Tongue (tissue), 2 donors: Measurements from ENCODE around the gene OR4K13. TPM values are rescaled to one million over a fixed set of nuclear protein-coding genes. Genes with fewer than 3 reads are reported as not detected.

ENCODE experiments used
- DNase-seq: peaks from one replicate; pipeline ENCODE4 v3.0.0-alpha.2; 2015
- total RNA-seq: library from RNA; depleted of rRNA; stranded (reverse); fragments of >200 nt; gene quantifications from one replicate; pipeline ENCODE4 v1.2.3, GENCODE V29; 2014

Gene OR4K13
- not detected for total RNA-seq

- DNase-seq: no peak
Observed at GRCh38 chr14:20035938-20036337, at the start of gene OR4K13. OR4K13 (minus strand) TSS chr14:20036038; CDS start chr14:20034758, 1,280 bp downstream.

DNA sequence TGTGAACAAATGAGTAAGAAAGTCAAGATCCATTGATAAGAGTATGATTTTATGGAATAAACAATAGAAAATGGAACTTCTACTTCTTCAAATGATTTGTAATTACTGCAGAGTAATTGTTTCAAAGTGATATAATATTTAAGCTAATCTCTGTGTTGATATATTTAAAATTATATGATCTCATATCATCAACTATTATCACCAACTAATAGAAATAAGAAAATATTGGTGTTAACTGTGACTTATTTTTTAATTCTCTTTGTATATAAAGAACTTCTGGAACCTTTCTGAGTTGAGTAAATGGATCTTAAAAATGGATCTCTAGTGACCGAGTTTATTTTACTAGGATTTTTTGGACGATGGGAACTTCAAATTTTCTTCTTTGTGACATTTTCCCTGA lies 23.9 kb upstream of the OR4K13 start, which contains the start of gene OR4L1:
TSS of gene OR4L1 (plus strand) at position 301 of the 400 bp plus-strand sequence. CDS start at position 301, 0 bp downstream.
- DNase-seq: no peak

GRCh38 chr14:20048202-20048601 lies 12.4 kb upstream of the OR4K13 start:
- no peak for DNase-seq

DNA sequence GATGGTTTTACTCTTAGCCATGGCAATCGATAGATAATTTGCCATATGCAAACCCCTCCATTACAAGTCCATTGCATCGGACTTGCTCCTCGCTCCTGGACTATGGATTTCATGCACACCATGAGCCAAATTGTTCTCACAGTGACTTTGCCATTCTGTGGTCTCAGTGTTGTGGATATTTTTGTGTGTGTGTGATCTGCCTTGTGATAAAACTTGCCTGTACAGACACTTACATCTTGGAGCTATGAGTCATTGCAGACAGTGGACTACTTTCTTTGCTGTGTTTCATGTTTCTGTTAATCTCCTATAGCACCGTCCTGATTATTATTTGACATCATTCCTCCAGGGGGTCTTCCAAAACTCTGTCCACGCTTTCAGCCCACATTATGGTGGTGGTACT lies 8.4 kb upstream of the OR4K13 start:
- no peak for DNase-seq

DNA sequence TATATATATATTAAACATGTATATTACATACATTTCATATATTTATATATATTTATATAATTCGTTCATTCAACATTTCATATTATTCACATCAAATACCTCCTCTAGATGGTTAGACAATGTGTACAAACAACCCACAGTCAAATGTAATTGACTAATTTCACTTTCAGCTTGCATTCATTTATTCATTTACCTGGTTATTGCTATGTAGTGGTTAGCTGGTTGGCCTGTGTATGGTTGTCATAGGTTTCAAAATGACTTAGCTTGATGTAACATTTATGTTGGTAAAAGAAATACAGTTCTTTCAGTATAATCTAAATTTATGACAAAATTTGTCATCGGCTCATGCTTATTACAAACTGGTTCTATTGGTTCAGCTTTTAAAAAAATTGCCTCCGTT lies 389 bp downstream of the OR4K13 start:
- DNase-seq: no peak

- DNase-seq: no peak
Observed at GRCh38 chr14:20031058-20031457, 4.8 kb downstream of the OR4K13 start.

- DNase-seq: no peak
Observed at GRCh38 chr14:20019257-20019865, 16.5 kb downstream of the OR4K13 start, which contains the start of gene OR4K14. OR4K14 (minus strand) TSS chr14:20019307; CDS start chr14:20015193, 4,114 bp downstream.

- no peak for DNase-seq
Observed at GRCh38 chr14:20008156-20008555, 27.7 kb downstream of the OR4K13 start.

DNA sequence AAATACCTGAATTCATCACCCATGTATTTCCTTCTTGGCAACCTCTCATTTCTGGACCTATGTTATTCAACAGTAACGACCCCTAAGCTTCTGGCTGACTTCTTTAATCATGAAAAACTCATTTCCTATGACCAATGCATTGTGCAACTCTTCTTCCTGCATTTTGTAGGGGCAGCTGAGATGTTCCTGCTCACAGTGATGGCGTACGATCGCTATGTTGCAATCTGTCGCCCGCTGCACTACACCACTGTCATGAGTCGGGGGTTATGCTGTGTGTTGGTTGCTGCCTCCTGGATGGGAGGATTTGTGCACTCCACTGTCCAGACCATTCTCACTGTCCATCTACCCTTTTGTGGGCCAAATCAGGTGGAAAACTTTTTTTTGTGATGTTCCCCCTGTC lies 33.5 kb downstream of the OR4K13 start:
- no peak for DNase-seq

DNA sequence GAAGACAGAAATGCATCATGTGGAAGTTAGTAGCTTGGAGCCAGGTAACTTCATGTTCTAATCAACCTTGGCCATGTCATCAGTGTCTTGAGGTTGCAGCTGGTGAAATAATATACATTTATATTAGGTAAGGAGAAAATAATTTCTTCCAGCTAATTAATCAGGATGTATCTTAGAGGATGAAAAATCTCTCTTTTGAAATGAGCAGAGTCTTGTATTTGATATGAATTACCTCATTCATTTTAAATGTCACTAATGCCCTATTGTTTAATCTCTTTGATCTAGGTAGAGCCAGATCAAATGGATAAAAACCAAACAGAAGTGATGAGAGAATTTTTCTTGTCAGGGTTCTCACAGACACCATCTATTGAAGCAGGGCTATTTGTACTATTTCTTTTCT lies 34.0 kb downstream of the OR4K13 start, which contains the start of gene OR4Q2:
TSS of gene OR4Q2 (plus strand) at position 301 of the 400 bp plus-strand sequence.
- DNase-seq: no peak

- DNase-seq: no peak
Observed at GRCh38 chr14:19993438-19993837, 42.4 kb downstream of the OR4K13 start.

Other genes with a start within 250 kb of the OR4K13 start
- not detected for gene OR4N2, start 232.3 kb downstream of the OR4K13 start, total RNA-seq
- not detected for gene OR4K2, start 160.9 kb downstream of the OR4K13 start, total RNA-seq
- gene OR4K5, start 115.4 kb downstream of the OR4K13 start, total RNA-seq: not detected
- gene OR4K1, start 105.1 kb downstream of the OR4K13 start, total RNA-seq: not detected
- not detected for gene OR4K15, start 60.4 kb downstream of the OR4K13 start, total RNA-seq
- gene OR4Q2, start 33.9 kb downstream of the OR4K13 start, total RNA-seq: not detected
- gene OR4K14, start 16.7 kb downstream of the OR4K13 start, total RNA-seq: not detected
- gene OR4L1, start 24.0 kb upstream of the OR4K13 start, total RNA-seq: not detected
- not detected for gene OR4K17, start 74.7 kb upstream of the OR4K13 start, total RNA-seq
- gene OR4N5, start 102.8 kb upstream of the OR4K13 start, total RNA-seq: not detected
- not detected for gene OR11G2, start 154.9 kb upstream of the OR4K13 start, total RNA-seq
- not detected for gene OR11H6, start 187.7 kb upstream of the OR4K13 start, total RNA-seq
- not detected for gene OR11H7, start 192.9 kb upstream of the OR4K13 start, total RNA-seq
- not detected for gene OR11H4, start 203.2 kb upstream of the OR4K13 start, total RNA-seq